Fibroblast of lung (primary cell): Measurements from ENCODE around the gene OSGIN1. TPM values are rescaled to one million over a fixed set of nuclear protein-coding genes. Genes with fewer than 3 reads are reported as not detected.

Source experiments
- DNase-seq, 2 donors: peaks; one replicate each; pipeline versions ENCODE4 v3.0.0 to v3.0.0-alpha.2; 2010; ENCODE audit warnings: low read depth in 2 of 2
- H2AFZ ChIP-seq: 2 replicates; pipeline ENCODE4 v1.5.1; 2012; ENCODE audit warnings: low read length, control low read depth, inconsistent platforms
- H3K27ac ChIP-seq: 2 replicates; pipeline ENCODE4 v1.5.1; 2011; ENCODE audit warnings: low read length, control low read depth; ENCODE audit not compliant: insufficient read depth
- H3K27me3 ChIP-seq: 2 replicates; pipeline ENCODE4 v1.5.1; 2011; ENCODE audit warnings: mild to moderate bottlenecking, low read length; ENCODE audit not compliant: control insufficient read depth, insufficient read depth
- H3K36me3 ChIP-seq: 2 replicates; pipeline ENCODE4 v1.5.1; 2011; ENCODE audit warnings: low read length; ENCODE audit not compliant: control insufficient read depth, insufficient read depth
- H3K4me1 ChIP-seq: 2 replicates; pipeline ENCODE4 v1.5.1; 2011; ENCODE audit warnings: low read length; ENCODE audit not compliant: control insufficient read depth, insufficient read depth; ENCODE audit errors: extremely low read depth
- H3K4me2 ChIP-seq: 2 replicates; pipeline ENCODE4 v1.5.1; 2011; ENCODE audit warnings: low read length, control low read depth; ENCODE audit not compliant: insufficient read depth; ENCODE audit errors: extremely low read depth
- H3K4me3 ChIP-seq, 4 experiments: fragments of 200-600 bp in 1 of 4; sonication (generic) in 1 of 4; replicated peaks in 1 of 4; 2 replicates each; pipeline ENCODE4 v1.5.1; 2011 to 2016; ENCODE audit warnings: low read length in 4 of 4, low read depth in 3 of 4, mild to moderate bottlenecking in 3 of 4, control low read depth in 2 of 4, inconsistent platforms in 1 of 4, mixed read lengths in 1 of 4; ENCODE audit not compliant: insufficient read depth in 1 of 4; ENCODE audit errors: control extremely low read depth in 1 of 4
- H3K79me2 ChIP-seq: 2 replicates; pipeline ENCODE4 v1.5.1; 2012; ENCODE audit warnings: mild to moderate bottlenecking, low read length, inconsistent platforms; ENCODE audit not compliant: control insufficient read depth, insufficient read depth
- H3K9ac ChIP-seq: 2 replicates; pipeline ENCODE4 v1.5.1; 2011; ENCODE audit warnings: mild to moderate bottlenecking, low read length, control low read depth; ENCODE audit not compliant: insufficient read depth
- H3K9me3 ChIP-seq: 2 replicates; pipeline ENCODE4 v1.5.1; 2012; ENCODE audit warnings: low read depth, low read length; ENCODE audit not compliant: control insufficient read depth, insufficient read depth
- H4K20me1 ChIP-seq: 2 replicates; pipeline ENCODE4 v1.5.1; 2011; ENCODE audit warnings: low read length; ENCODE audit not compliant: control insufficient read depth, insufficient read depth; ENCODE audit errors: extremely low read depth
- EZH2 ChIP-seq: IDR thresholded peaks from 2 replicates; pipeline ENCODE4 v1.5.1; 2012; ENCODE audit warnings: low read length, control low read depth, mild to moderate bottlenecking; ENCODE audit errors: missing control alignments
- polyA plus RNA-seq, 2 donors: library from polyadenylated mRNA; depleted of rRNA in 1 of 2; stranded (reverse) in 1 of 2; unstranded in 1 of 2; fragments of >200 nt; gene quantifications; 2 replicates each; pipeline ENCODE4 v1.2.1, GENCODE V29; 2011 to 2012; ENCODE audit warnings: missing spikeins in 1 of 2
- total RNA-seq: library from RNA; depleted of rRNA; stranded (reverse); fragments of >200 nt; gene quantifications from 2 replicates; pipeline ENCODE4 v1.2.1, GENCODE V29; 2014
- TF ChIP-seq, protein P1 (sequence below), 2 donors: IDR thresholded peaks in 1 of 2; conservative IDR thresholded peaks in 1 of 2; 1 replicate in 1 of 2; 2 replicates in 1 of 2; pipeline ENCODE4 v1.5.1; 2011 to 2012; ENCODE audit warnings: low read length in 2 of 2, control low read depth in 1 of 2, inconsistent platforms in 1 of 2, low read depth in 1 of 2, mild to moderate bottlenecking in 1 of 2

The OSGIN1 gene
- total and polyA plus RNA-seq, 2 donors (not counting 1 experiment from before 2014, with no cell fraction given), result 2.1 to 6.6 TPM

DNA sequence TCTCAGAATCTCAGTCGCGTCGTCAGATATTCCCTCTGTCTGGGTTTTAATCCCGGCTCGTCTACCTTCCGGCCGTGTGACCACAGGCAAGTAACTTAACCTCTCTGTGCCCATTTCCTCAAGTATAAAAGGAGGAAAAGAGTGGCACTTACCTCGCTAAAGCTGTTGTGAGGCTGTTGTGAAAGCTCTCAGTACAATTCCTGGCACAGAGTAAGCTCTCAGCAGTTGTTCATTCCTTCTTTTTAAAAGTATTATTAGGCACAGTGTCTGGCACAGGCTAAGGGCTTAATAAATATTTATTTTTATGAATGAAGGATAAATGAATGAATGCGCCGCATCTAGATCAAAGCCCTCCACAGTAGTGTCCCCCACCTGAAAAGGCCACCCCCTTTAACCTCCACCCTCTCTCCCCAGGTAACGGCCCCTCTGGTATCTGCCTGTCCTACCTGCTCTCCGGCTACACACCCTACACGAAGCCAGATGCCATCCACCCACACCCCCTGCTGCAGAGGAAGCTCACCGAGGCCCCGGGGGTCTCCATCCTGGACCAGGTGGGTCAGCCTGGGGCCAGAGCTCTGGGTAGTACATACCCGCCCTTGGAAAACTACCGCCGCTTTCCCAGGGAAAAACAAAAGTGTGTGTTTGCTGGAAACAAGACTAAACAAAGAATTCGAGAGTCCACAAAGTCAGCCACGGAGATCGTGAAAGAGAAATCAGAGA is 6.0 kb downstream of the OSGIN1 start:
- Histone ChIP-seq H3K9ac (no peak overlapping the region), H3K27me3 (no peaks in the 10 kb centered on the region), H3K4me3 (no peak overlapping the region), H3K79me2 (peaks cover 2% of the 10 kb centered on the region), H3K4me2 (no peak overlapping the region), H3K36me3 (peaks cover 10% of the 10 kb centered on the region), H3K9me3 (no peaks in the 10 kb centered on the region), H4K20me1 (no peaks in the 10 kb centered on the region), H3K4me1 (peaks cover 11% of the 10 kb centered on the region), H3K27ac (no peak overlapping the region), H2AFZ (no peak overlapping the region)
- no peak for TF ChIP-seq EZH2
- TF ChIP-seq, protein P1, sequence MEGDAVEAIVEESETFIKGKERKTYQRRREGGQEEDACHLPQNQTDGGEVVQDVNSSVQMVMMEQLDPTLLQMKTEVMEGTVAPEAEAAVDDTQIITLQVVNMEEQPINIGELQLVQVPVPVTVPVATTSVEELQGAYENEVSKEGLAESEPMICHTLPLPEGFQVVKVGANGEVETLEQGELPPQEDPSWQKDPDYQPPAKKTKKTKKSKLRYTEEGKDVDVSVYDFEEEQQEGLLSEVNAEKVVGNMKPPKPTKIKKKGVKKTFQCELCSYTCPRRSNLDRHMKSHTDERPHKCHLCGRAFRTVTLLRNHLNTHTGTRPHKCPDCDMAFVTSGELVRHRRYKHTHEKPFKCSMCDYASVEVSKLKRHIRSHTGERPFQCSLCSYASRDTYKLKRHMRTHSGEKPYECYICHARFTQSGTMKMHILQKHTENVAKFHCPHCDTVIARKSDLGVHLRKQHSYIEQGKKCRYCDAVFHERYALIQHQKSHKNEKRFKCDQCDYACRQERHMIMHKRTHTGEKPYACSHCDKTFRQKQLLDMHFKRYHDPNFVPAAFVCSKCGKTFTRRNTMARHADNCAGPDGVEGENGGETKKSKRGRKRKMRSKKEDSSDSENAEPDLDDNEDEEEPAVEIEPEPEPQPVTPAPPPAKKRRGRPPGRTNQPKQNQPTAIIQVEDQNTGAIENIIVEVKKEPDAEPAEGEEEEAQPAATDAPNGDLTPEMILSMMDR (conservative IDR thresholded peaks at IDR 0.05 in 1 of 2, IDR thresholded peaks at IDR 0.05 in 1 of 2; ENCODE audit: low read depth in 1 of 2, low read length in 2 of 2), result no peak
- DNase-seq, result no peak

DNA sequence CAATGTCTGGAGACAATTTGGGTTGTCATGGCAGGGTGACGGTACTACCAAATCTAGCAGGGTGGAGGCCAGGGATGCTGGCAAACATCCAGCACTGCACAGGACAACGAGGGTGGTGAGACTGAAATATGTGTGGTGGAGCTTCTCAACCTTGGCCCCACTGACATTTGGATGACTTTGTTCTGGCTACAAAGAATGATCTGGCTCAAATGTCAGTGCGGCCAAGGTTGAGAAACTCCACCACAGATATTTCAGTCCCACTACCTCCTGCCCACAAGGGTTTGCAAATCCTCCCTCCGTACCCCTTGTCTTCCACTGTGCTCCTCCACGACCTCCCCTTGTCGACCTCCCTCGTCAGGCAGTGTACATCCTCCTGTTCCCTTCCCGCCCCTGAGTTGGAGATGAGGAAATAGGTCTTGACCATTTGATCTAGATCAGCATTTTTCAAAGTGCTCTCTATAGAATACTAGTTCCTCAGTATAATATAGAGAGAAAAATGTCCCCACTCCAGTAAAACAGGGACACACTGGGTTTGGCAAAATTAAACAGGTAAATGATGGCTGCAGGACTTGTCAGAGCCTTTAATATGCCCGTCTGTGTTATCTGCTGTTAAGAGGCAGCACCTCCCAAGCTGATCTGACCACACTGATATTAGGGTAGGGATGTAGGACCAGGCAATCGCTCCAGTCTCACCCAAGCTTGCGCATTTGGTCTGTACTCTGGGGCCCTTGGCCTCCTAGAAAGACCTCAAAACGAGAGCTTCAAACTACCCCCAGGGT is 6.8 kb downstream of the OSGIN1 start:
- Histone ChIP-seq H3K36me3 (peaks cover 10% of the 10 kb centered on the region), H3K4me2 (no peak overlapping the region), H3K79me2 (peaks cover 1% of the 10 kb centered on the region), H3K27me3 (no peaks in the 10 kb centered on the region), H2AFZ (no peak overlapping the region), H3K27ac (no peak overlapping the region), H3K9me3 (no peaks in the 10 kb centered on the region), H3K4me1 (peaks cover 6% of the 10 kb centered on the region), H4K20me1 (no peaks in the 10 kb centered on the region), H3K9ac (no peak overlapping the region), H3K4me3 (no peak overlapping the region)
- no peak for DNase-seq
- TF ChIP-seq EZH2, result no peak
- TF ChIP-seq, protein P1 (conservative IDR thresholded peaks at IDR 0.05 in 1 of 2, IDR thresholded peaks at IDR 0.05 in 1 of 2; ENCODE audit: low read depth in 1 of 2, low read length in 2 of 2), result no peak

DNA sequence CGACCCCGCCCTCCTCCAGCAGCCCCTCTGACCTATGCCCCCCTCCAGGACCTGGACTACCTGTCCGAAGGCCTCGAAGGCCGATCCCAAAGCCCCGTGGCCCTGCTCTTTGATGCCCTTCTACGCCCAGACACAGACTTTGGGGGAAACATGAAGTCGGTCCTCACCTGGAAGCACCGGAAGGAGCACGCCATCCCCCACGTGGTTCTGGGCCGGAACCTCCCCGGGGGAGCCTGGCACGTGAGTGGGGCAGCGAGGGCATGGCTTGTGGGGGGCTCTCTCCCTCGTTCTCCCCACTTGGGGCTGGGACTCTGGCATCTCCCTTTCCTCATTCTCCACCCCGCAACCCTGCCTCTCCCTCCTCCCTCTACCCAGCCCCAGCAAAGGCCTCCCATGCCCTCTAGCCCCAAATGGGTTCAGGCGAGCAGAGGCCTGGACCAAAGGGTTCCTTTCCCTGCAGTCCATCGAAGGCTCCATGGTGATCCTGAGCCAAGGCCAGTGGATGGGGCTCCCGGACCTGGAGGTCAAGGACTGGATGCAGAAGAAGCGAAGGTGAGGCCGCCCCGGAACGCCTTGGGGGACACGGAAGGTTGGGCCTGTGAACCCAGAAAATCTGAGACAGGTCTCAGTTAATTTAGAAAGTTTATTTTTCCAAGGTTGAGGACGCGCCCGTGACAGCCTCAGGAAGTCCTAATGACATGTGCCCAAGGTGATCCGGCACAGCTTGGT is 7.6 kb downstream of the OSGIN1 start:
- H3K9me3 ChIP-seq, result no peaks in the 10 kb centered on the region
- no peaks in the 10 kb centered on the region for H3K4me1 ChIP-seq
- H4K20me1 ChIP-seq, result no peaks in the 10 kb centered on the region
- peaks cover 14% of the 10 kb centered on the region for H3K36me3 ChIP-seq
- H3K9ac ChIP-seq, result no peak overlapping the region
- H3K27ac ChIP-seq, result no peak overlapping the region
- DNase-seq, result no peak
- TF ChIP-seq, protein P1 (conservative IDR thresholded peaks at IDR 0.05 in 1 of 2, IDR thresholded peaks at IDR 0.05 in 1 of 2; ENCODE audit: low read depth in 1 of 2, low read length in 2 of 2), result no peak
- H2AFZ ChIP-seq, result no peak overlapping the region
- no peak overlapping the region for H3K4me3 ChIP-seq
- H3K4me2 ChIP-seq, result no peak overlapping the region
- H3K79me2 ChIP-seq, result no peaks in the 10 kb centered on the region
- H3K27me3 ChIP-seq, result no peaks in the 10 kb centered on the region
